ENCODE data around the gene UBA52.

The UBA52 gene

DNA sequence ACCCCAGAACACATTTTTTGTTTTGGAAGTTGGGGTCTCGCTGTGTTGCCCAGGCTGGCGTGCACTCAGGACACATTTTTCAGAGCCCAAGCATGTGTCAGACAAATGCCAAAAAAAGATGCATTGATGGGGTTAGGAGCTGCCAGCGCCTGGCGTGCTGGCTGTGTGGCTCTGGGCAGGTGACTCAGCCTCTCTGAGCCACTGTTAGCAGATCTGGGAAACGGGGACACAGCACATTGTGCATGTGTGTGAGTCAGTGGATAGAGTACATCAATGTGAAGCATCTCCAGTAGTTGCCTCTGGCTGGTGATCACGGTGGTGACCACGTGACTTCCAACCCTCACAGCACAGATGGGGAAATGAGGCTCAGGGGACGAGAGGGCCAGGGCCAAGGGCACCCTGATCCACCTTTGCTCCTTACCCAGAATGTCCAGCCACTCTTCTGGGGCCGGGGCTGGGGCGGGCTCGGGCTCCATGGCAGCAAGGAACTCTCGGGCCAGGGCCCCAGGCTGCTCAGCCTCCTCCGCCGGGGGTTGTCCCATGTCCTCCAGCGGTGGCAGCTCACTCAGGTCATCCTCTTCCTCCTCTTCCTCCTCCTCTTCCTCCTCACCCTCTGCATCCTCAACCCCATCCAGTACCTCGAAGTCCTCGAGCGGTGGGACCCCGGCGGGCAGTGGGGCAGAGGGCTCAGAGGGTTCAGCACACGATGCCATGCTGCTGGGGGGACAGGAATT lies 30.2 kb upstream of the UBA52 start:
- peaks cover 10% of the 10 kb centered on the region for H3K36me3 ChIP-seq (ENCODE audit: insufficient read depth, low read length)
- 0 out of 2 replicates have a peak, but pooled peaks cover 5% of the 10 kb centered on the region for H3K4me1 ChIP-seq (ENCODE audit: insufficient read depth, low read length)
- H3K9me3 ChIP-seq (ENCODE audit: control insufficient read depth, insufficient read depth, low read length) = no peaks in the 10 kb centered on the region
- no peak overlapping the region for H3K9ac ChIP-seq (ENCODE audit: low read depth, low read length)

DNA sequence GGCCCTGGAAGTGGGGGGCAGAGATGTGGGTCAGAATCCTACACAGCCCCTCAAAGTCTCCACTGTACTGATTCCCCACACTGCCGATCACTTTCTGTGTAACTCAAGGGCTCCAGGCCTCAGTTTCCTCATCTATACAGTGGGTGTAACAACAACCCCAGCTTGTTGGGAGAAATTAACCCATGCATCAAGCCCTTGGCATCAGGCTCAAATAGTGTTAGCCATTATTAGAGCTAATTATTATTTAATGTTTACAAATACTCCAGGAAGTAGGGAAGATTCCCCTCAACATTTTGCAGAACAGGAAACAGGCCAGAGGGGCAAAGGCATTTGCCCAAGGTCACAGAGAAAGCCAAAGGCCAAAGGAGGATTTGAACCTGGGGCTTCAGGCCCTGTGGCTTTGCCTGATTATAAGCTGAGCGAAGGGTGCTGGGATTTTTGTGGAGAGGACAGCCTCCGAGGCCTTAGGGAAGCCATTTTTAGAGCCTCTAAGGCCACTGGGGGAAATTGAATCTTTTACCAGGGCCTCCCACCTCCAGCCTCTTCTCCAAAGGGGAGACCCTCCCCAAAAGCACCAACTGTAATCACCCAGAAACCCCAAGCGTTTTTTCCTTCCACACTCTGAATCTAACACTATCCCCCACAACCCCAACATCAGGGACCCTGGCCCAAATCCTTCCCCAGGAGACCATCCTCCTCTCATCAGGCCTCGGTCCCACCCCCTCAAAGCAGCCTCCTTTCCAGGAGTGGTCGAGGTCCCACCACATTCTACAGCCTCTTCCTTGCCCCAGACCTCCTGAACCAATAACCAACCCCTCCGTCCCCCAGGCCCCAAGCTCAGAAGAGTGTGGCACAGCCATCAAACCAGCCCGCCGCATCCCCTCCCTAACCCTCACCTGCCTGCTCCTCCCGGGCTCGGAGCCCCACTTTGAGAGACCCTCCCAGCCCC lies 29.4 kb upstream of the UBA52 start:
- Histone ChIP-seq H3K9me3 (ENCODE audit: control insufficient read depth, insufficient read depth, low read length) (no peaks in the 10 kb centered on the region), H3K36me3 (ENCODE audit: insufficient read depth, low read length) (peaks cover 6% of the 10 kb centered on the region; the same call in 1 of the 2 replicates), H3K9ac (ENCODE audit: low read depth, low read length) (peak overlapping the region; percentile 68), H3K4me1 (ENCODE audit: insufficient read depth, low read length) (0 out of 2 replicates have a peak, but pooled peaks cover 5% of the 10 kb centered on the region)

DNA sequence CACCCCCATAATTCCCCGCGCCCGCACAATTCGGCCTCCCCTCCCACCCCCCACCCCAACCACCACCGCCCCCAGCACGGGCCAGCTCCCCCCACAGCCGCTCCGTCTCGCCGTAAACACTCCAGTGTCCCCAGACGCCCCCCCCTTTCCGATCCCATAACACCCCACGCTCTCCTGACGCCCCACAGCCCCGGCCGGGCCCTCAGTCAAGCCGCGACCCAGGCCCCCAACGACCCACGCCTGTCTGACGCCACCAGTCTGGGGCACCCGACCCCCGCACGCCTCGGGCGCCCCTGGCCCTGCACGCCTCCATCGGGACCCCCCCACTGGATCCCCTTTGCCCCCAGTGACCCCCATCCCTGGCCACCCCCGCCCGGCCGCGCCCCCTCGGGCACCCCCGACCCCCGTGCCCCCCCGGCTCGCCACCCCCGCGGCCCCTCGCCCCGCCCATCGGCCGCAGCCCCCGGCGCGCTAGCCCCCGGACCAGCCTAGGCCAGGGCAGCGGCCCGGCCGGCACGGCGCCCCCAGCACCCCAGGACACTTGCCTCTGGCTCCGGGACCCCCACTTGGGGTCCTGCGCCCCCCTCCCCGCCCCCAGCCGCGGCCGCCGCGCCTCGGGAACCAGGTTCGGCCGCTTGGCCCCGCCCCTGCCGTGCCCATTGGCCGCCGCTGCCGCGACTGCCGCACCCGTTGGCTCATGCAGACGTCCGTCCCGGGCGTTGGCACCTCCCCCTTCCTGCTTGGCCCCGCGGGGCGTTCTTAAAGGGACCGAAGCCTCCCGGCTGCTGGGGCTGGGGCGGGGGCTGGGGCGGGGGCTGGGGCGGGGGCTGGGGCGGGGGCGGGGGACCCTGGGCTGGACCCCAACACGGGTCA lies 28.5 kb upstream of the UBA52 start, which contains the start of gene FKBP8:
Gene FKBP8, minus strand, starts transcription at position 633 of the 873 bp plus-strand sequence. CDS start 1,603 bp downstream, outside the sequence.
- Histone ChIP-seq H3K4me1 (ENCODE audit: insufficient read depth, low read length) (0 out of 2 replicates have a peak, but pooled peaks cover 5% of the 10 kb centered on the region), H3K36me3 (ENCODE audit: insufficient read depth, low read length) (peaks cover 6% of the 10 kb centered on the region; the same call in 1 of the 2 replicates), H3K9me3 (ENCODE audit: control insufficient read depth, insufficient read depth, low read length) (no peaks in the 10 kb centered on the region), H3K9ac (ENCODE audit: low read depth, low read length) (peak within 1 kb of the TSS; percentile 72)

DNA sequence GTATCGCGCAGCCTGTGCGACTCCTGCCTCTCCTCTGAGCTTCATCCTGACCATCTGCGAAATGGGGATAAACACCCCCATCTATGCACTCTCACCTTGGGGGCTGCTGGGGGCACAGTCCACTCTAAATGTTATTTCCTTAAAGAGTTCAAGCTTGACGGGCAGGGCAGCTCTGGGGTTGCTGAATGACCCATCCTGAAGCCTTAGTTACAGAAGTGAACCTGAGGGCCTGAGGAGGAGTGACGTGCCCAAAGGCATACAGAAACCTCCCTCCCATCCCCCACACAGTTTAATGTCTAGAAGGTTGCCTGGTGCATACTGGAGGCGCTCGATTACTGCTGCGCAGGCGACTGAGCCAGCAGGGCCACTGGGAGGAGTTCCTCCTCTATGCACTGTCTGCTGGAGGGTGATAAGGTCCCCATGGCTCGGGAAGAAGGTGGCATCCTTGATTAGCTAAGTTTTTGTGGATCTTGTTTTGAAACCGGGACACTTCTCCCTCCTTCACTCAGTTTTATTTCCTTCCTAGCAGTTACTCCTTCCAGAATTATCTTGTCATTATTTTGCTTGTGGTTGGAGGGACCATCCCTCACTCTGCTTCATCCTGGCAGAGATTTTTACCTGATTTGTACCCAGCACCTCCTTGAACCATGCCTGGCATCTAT lies 27.7 kb upstream of the UBA52 start:
- 0 out of 2 replicates have a peak, but pooled peaks cover 5% of the 10 kb centered on the region for H3K4me1 ChIP-seq (ENCODE audit: insufficient read depth, low read length)
- peaks cover 6% of the 10 kb centered on the region; the same call in 1 of the 2 replicates for H3K36me3 ChIP-seq (ENCODE audit: insufficient read depth, low read length)
- H3K9me3 ChIP-seq (ENCODE audit: control insufficient read depth, insufficient read depth, low read length) = no peaks in the 10 kb centered on the region
- peak overlapping the region; percentile 72 for H3K9ac ChIP-seq (ENCODE audit: low read depth, low read length)

DNA sequence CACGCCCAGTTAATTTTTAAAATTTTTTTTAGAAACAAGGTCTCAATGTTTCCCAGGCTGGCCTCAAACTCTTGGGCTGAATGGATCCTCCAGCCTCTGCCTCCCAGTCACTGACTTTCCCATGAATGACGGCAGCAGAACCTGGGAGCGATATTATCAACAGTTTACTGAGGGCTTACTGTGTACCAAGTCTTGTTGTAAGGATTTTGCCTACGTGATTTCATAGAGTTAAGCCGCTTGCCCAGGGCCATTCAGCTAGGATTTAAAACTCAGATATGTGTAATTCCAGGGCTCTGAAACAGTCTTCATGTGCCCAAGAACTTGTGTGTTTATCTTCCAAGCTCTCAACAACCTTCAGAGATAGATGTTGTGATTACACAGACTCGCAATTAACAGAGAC lies 20.0 kb upstream of the UBA52 start:
- H3K36me3 ChIP-seq (ENCODE audit: insufficient read depth, low read length) = no peaks in the 10 kb centered on the region
- no peaks in the 10 kb centered on the region for H3K9me3 ChIP-seq (ENCODE audit: control insufficient read depth, insufficient read depth, low read length)
- H3K4me1 ChIP-seq (ENCODE audit: insufficient read depth, low read length) = no peaks in the 10 kb centered on the region
- H3K9ac ChIP-seq (ENCODE audit: low read depth, low read length) = no peak overlapping the region

DNA sequence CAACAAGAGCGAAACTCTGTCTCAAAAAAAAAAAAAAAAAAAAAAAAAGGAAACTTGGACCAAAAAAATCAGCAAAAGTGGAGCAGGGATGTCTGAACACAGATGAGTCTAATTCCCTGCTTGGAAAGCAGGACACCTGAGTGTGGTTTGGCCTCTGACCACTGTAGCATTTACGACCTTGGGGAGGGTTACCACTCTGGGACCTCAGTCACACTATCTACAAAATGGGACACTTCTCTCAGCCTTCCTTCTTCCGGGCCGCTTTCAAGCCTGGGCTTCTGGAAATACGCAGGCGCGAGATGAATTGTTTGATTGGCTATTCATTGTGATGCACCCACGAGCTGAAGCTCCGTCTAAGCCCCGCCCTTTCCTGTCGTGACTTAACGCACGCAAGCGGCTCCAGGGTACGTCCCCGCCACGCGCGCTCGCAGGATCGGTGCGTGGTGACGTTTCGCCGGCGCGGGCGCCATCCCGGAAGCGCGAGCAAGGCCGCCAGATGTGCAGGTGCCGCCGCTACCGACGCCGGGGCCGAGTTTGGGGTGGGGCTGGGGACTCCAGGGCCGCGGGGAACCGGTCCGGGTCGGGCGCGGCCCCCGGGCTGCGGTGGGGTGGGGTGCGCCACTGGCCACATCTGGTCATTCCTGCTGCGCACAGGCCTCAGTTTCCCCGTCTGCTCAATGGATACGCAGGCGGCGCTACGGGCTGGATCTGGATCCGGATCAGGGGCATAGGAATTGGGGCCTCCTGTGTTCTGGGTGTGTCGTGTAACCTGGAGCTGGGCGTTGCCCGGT lies 14.1 kb upstream of the UBA52 start, which contains the start of gene KXD1:
Gene KXD1, plus strand, starts transcription at position 460 of the 791 bp plus-strand sequence. CDS start 4,187 bp downstream, outside the sequence.
- no peaks in the 10 kb centered on the region for H3K9me3 ChIP-seq (ENCODE audit: control insufficient read depth, insufficient read depth, low read length)
- peak within 1 kb of the TSS; percentile 80 for H3K9ac ChIP-seq (ENCODE audit: low read depth, low read length)
- no peaks in the 10 kb centered on the region for H3K4me1 ChIP-seq (ENCODE audit: insufficient read depth, low read length)
- H3K36me3 ChIP-seq (ENCODE audit: insufficient read depth, low read length) = peaks cover 4% of the 10 kb centered on the region; the same call in 1 of the 2 replicates

DNA sequence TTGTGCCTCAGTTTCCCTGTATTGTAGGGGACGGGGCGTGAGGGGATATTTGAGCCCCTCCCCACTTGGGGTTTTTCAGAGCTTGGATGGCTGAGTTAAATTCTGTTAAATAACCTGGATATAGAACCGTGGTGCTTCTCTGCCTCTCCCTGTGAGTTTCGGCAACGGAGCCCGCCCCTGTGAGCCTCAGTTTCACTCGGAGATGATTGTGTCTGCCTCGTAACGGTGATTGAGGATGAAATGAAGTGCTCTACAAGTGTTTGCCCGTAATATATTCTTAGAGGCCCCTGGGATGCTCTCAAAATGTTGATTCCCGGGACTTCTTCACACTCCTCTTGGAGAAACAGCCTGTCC lies 13.5 kb upstream of the UBA52 start:
- H3K9me3 ChIP-seq (ENCODE audit: control insufficient read depth, insufficient read depth, low read length) = no peaks in the 10 kb centered on the region
- H3K36me3 ChIP-seq (ENCODE audit: insufficient read depth, low read length) = peaks cover 4% of the 10 kb centered on the region; the same call in 1 of the 2 replicates
- peak overlapping the region; percentile 80 for H3K9ac ChIP-seq (ENCODE audit: low read depth, low read length)
- H3K4me1 ChIP-seq (ENCODE audit: insufficient read depth, low read length) = no peaks in the 10 kb centered on the region

DNA sequence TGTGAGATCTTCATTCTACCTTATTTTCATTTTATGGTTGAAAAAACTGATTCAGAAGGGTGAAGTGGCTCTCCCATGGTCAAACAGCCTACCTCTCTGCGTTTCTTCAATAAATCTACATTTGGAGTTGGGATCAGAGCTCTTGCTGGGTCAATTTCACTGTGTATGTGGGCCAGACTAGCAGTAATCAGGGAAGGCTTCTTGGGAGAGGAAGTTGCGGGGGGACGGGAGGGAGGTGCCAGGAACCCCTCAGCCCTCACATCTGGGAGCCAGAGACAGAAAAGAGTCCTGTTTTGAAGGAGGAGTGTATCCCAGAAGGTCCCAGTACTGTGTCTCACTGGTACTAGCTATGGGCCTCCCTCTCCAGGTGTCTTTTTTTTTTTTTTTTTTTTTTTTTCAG lies 13.1 kb upstream of the UBA52 start:
- no peaks in the 10 kb centered on the region for H3K9me3 ChIP-seq (ENCODE audit: control insufficient read depth, insufficient read depth, low read length)
- peak overlapping the region; percentile 80 for H3K9ac ChIP-seq (ENCODE audit: low read depth, low read length)
- H3K4me1 ChIP-seq (ENCODE audit: insufficient read depth, low read length) = no peaks in the 10 kb centered on the region
- peaks cover 4% of the 10 kb centered on the region; the same call in 1 of the 2 replicates for H3K36me3 ChIP-seq (ENCODE audit: insufficient read depth, low read length)

DNA sequence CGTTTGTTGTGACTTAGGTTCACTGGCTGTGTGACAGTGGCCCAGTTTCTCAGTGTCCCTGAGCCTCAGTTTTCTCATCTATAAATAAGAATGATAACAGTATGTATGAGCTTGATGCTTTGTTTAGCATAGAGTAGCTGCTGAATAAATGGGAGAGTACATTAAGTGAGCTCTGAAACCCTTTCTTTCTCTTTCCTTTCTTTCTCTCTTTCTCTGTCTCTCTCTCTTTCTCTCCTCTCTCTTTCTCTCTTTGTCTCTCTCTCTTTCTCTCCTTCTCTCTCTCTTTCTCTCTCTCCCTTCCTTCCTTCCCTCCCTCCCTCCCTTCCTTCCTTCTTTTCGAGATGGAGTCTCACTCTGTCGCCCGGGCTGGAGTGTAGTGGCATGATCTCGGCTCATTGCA lies 12.0 kb upstream of the UBA52 start:
- H3K9ac ChIP-seq (ENCODE audit: low read depth, low read length) = no peak overlapping the region
- H3K9me3 ChIP-seq (ENCODE audit: control insufficient read depth, insufficient read depth, low read length) = no peaks in the 10 kb centered on the region
- no peaks in the 10 kb centered on the region for H3K4me1 ChIP-seq (ENCODE audit: insufficient read depth, low read length)
- peaks cover 7% of the 10 kb centered on the region; the same call in 1 of the 2 replicates for H3K36me3 ChIP-seq (ENCODE audit: insufficient read depth, low read length)

DNA sequence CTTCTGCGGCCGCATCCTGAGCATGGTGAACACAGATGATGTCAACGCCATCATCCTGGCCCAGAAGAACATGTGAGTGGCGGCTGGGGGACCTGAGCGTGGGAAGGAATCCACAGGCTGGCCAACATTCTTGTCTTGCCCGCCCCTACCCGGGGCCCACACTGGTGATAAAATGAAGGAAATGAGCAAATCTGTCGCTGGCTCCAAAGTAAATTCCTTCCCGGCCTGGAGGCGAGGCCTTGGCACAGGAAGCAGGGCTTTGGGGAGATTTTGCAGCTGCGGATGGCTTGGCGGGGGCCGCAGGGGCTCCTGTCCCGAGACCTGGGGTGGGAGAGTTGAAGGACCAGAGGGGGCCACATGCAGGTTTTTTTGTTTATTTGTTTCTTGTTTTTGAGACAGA lies 9.6 kb upstream of the UBA52 start:
- Histone ChIP-seq H3K9ac (ENCODE audit: low read depth, low read length) (no peak overlapping the region), H3K36me3 (ENCODE audit: insufficient read depth, low read length) (peaks cover 15% of the 10 kb centered on the region; the same call in 1 of the 2 replicates), H3K9me3 (ENCODE audit: control insufficient read depth, insufficient read depth, low read length) (no peaks in the 10 kb centered on the region), H3K4me1 (ENCODE audit: insufficient read depth, low read length) (no peaks in the 10 kb centered on the region)

DNA sequence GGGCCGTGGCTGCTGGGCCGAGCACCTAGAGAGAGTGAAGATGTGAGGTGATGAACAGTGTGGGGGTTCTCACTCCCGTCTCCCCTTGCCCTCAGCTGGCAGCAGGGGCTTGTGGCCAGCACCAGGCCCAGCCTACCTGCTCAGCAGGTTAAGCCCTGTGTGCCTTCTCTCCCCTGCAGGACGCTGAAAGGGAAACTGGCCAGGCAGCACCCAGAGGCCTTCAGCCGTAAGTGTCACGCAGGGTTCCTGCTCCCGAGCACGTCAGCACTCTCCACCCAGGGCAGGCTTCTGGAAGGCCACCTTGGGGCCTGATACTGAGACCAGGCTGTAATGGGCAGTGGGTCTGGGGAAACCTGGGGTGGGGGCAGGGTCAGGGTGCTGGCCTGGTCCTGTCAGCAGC lies 4.7 kb upstream of the UBA52 start:
- Histone ChIP-seq H3K9me3 (ENCODE audit: control insufficient read depth, insufficient read depth, low read length) (no peaks in the 10 kb centered on the region), H3K36me3 (ENCODE audit: insufficient read depth, low read length) (peaks cover 12% of the 10 kb centered on the region; the same call in 1 of the 2 replicates), H3K4me1 (ENCODE audit: insufficient read depth, low read length) (no peaks in the 10 kb centered on the region), H3K9ac (ENCODE audit: low read depth, low read length) (no peak overlapping the region)

DNA sequence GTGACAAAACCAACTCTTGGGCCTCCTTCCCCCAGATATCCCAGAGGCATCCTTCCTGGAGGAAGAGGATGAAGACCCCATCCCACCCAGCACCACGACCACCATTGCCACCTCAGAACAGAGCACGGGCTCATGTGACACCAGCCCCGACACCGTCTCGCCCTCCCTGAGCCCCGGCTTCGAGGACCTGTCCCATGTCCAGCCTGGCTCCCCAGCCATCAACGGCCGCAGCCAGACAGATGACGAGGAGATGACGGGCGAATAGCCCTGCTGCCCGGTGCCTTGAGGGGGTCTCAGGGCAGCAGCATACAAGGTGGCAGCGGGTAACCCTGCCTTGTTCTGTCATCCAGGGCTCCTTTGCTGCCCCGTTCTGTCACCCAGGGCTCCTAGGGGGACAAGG lies 3.3 kb upstream of the UBA52 start:
- Histone ChIP-seq H3K36me3 (ENCODE audit: insufficient read depth, low read length) (peaks cover 17% of the 10 kb centered on the region), H3K9ac (ENCODE audit: low read depth, low read length) (no peak overlapping the region), H3K4me1 (ENCODE audit: insufficient read depth, low read length) (no peaks in the 10 kb centered on the region; the same call in 1 of the 2 replicates), H3K9me3 (ENCODE audit: control insufficient read depth, insufficient read depth, low read length) (no peaks in the 10 kb centered on the region)
